Hematopoietic multipotent progenitor cell (in vitro differentiated cells): Measurements from ENCODE around the gene CTF1. TPM values are rescaled to one million over a fixed set of nuclear protein-coding genes. Genes with fewer than 3 reads are reported as not detected.
A peak's percentile ranks its signal among the peaks of the same experiment; 100 is the strongest.

ENCODE experiments used
- DNase-seq, 3 donors: peaks; one replicate each; pipeline ENCODE4 v3.0.0-alpha.2; 2011 to 2015; ENCODE audit warnings: low read depth in 2 of 3, low spot score in 2 of 3
- small RNA-seq: library from RNA; depleted of rRNA; stranded (forward); fragments of <200 nt; gene quantifications from one replicate; pipeline ENCODE3, GENCODE V24; 2012
- total RNA-seq: library from RNA; depleted of rRNA; stranded (reverse); fragments of >200 nt; gene quantifications from one replicate; pipeline ENCODE4 v1.2.3, GENCODE V29; 2012

CTF1 gene
- total RNA-seq, 1 donor: 1.6 TPM

GRCh38 chr16:30949650-30950515 is 53.5 kb downstream of the CTF1 start:
- DNase-seq: peak in 2 of 3 donors; percentile 28 to 31

GRCh38 chr16:30950516-30951065 is 54.2 kb downstream of the CTF1 start:
- no peak for DNase-seq

GRCh38 chr16:30951193-30951592 is 54.8 kb downstream of the CTF1 start:
- no peak for DNase-seq

GRCh38 chr16:30951750-30952149 is 55.3 kb downstream of the CTF1 start:
- DNase-seq: no peak

GRCh38 chr16:30953111-30953510 is 56.7 kb downstream of the CTF1 start:
- no peak for DNase-seq

Small RNAs within 50 kb of the gene (small RNA-seq; reads per million reads assigned to genes)
- gene AC135048.1 (not detected), gene MIR4519 (not detected), gene MIR762 (not detected)

Other genes starting within 250 kb of the CTF1 start
- 42.3 TPM for gene PRR14, start 245.7 kb upstream of the CTF1 start, total RNA-seq
- gene FBRS, start 238.2 kb upstream of the CTF1 start, total RNA-seq: 65.2 TPM
- gene SRCAP, start 197.4 kb upstream of the CTF1 start, total RNA-seq: 30.4 TPM
- gene PHKG2, start 148.2 kb upstream of the CTF1 start, total RNA-seq: 40.9 TPM
- 9.2 TPM for gene CFAP119, start 134.6 kb upstream of the CTF1 start, total RNA-seq
- 98.0 TPM for gene RNF40, start 134.3 kb upstream of the CTF1 start, total RNA-seq
- 18.0 TPM for gene ZNF629, start 109.4 kb upstream of the CTF1 start, total RNA-seq
- 15.1 TPM for gene BCL7C, start 2.5 kb upstream of the CTF1 start, total RNA-seq
- 38.0 TPM for gene FBXL19, start 27.0 kb downstream of the CTF1 start, total RNA-seq
- gene ORAI3, start 52.5 kb downstream of the CTF1 start, total RNA-seq: 142 TPM
- 10.8 TPM for gene SETD1A, start 61.1 kb downstream of the CTF1 start, total RNA-seq
- gene HSD3B7, start 88.6 kb downstream of the CTF1 start, total RNA-seq: 19.9 TPM
- gene STX1B, start 114.0 kb downstream of the CTF1 start, total RNA-seq: 1.1 TPM
- 49.0 TPM for gene STX4, start 136.9 kb downstream of the CTF1 start, total RNA-seq
- gene ZNF668, start 177.6 kb downstream of the CTF1 start, total RNA-seq: 10.8 TPM
- gene ZNF646, start 177.8 kb downstream of the CTF1 start, total RNA-seq: 40.4 TPM
- gene PRSS53, start 192.3 kb downstream of the CTF1 start, total RNA-seq: 1.6 TPM
- gene VKORC1, start 198.2 kb downstream of the CTF1 start, total RNA-seq: 116 TPM
- 52.5 TPM for gene BCKDK, start 211.8 kb downstream of the CTF1 start, total RNA-seq
- gene KAT8, start 221.1 kb downstream of the CTF1 start, total RNA-seq: 78.9 TPM
- gene PRSS8, start 239.1 kb downstream of the CTF1 start, total RNA-seq: not detected